ENCODE results near the gene GPR27.

- TF ChIP-seq POLR2AphosphoS5 (IDR thresholded peaks at IDR 0.05) = no peak
- TF ChIP-seq, protein P1, sequence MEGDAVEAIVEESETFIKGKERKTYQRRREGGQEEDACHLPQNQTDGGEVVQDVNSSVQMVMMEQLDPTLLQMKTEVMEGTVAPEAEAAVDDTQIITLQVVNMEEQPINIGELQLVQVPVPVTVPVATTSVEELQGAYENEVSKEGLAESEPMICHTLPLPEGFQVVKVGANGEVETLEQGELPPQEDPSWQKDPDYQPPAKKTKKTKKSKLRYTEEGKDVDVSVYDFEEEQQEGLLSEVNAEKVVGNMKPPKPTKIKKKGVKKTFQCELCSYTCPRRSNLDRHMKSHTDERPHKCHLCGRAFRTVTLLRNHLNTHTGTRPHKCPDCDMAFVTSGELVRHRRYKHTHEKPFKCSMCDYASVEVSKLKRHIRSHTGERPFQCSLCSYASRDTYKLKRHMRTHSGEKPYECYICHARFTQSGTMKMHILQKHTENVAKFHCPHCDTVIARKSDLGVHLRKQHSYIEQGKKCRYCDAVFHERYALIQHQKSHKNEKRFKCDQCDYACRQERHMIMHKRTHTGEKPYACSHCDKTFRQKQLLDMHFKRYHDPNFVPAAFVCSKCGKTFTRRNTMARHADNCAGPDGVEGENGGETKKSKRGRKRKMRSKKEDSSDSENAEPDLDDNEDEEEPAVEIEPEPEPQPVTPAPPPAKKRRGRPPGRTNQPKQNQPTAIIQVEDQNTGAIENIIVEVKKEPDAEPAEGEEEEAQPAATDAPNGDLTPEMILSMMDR (IDR thresholded peaks at IDR 0.05) = no peak
Measured at GRCh38 chr3:71797455-71797854, 43.8 kb downstream of the GPR27 start.

Measured in prostate gland (tissue), 2 donors.